Stomach (tissue), 4 donors: ENCODE data around the gene AUTS2.

Experiments used
- CTCF ChIP-seq, 7 experiments: fragments of 450-650 bp in 4 of 7; fragments of 200-600 bp in 3 of 7; sonication (generic) in 3 of 7; IDR thresholded peaks; one replicate each; pipeline ENCODE4 v1.5.1; 2016 to 2019; ENCODE audit warnings: antibody characterized with exemption in 7 of 7, control low read depth in 2 of 7, mild to moderate bottlenecking in 1 of 7
- POLR2A ChIP-seq, 4 donors: fragments of 450-650 bp; IDR thresholded peaks; one replicate each; pipeline ENCODE4 v1.6.1; 2016; ENCODE audit warnings: antibody characterized with exemption in 4 of 4, control low read depth in 2 of 4, mild to moderate bottlenecking in 1 of 4, moderate library complexity in 1 of 4
- POLR2AphosphoS5 ChIP-seq, 3 donors: sonication (generic); formaldehyde crosslinking; IDR thresholded peaks; one replicate each; pipeline ENCODE4 v1.6.1; 2016; ENCODE audit warnings: antibody characterized with exemption in 3 of 3

GRCh38 chr7:70504254-70504653, 906.0 kb downstream of the AUTS2 start:
- no peak for TF ChIP-seq CTCF (IDR thresholded peaks at IDR 0.05)
- TF ChIP-seq POLR2A (IDR thresholded peaks at IDR 0.05), result no peak
- no peak for TF ChIP-seq POLR2AphosphoS5 (IDR thresholded peaks at IDR 0.05)
